HG02759 (cell line): Measurements from ENCODE around the gene WDR46.
A peak's percentile ranks its signal among the peaks of the same experiment; 100 is the strongest.

Experiments used
- ATAC-seq: cut with Tn5 transposase; IDR thresholded peaks from one replicate; pipeline ENCODE4 v1.9.1; 2021; ENCODE audit warnings: mild to moderate bottlenecking, moderate library complexity; ENCODE audit not compliant: unreplicated experiment

The WDR46 gene

GRCh38 chr6:33288921-33289783 lies at the start of gene WDR46, which contains the start of gene PFDN6:
WDR46 (minus strand) TSS chr6:33289239; CDS start chr6:33289170, 69 bp downstream.
PFDN6 (plus strand) TSS chr6:33289601; CDS start chr6:33289857, 256 bp downstream.
- ATAC-seq = peak; percentile 86

GRCh38 chr6:33336495-33336894 lies 47.5 kb upstream of the WDR46 start:
- no peak for ATAC-seq

- ATAC-seq = no peak
Observed at GRCh38 chr6:33335916-33336315, 46.9 kb upstream of the WDR46 start.

GRCh38 chr6:33333666-33334065 lies 44.6 kb upstream of the WDR46 start:
- no peak for ATAC-seq

GRCh38 chr6:33330736-33331135 lies 41.7 kb upstream of the WDR46 start:
- ATAC-seq = no peak

GRCh38 chr6:33329058-33329457 lies 40.0 kb upstream of the WDR46 start:
- no peak for ATAC-seq

GRCh38 chr6:33324125-33324524 lies 35.1 kb upstream of the WDR46 start:
- ATAC-seq = no peak

- no peak for ATAC-seq
Observed at GRCh38 chr6:33323623-33323948, 34.5 kb upstream of the WDR46 start.

- ATAC-seq = no peak
Observed at GRCh38 chr6:33321227-33321626, 32.2 kb upstream of the WDR46 start.

GRCh38 chr6:33320315-33321181 lies 31.5 kb upstream of the WDR46 start:
- ATAC-seq = no peak

- ATAC-seq = no peak
Observed at GRCh38 chr6:33319939-33320314, 30.9 kb upstream of the WDR46 start.

GRCh38 chr6:33318426-33319073 lies 29.5 kb upstream of the WDR46 start:
- ATAC-seq = no peak

GRCh38 chr6:33317669-33318425 lies 28.8 kb upstream of the WDR46 start, which contains the start of gene ZBTB22:
ZBTB22 (minus strand) TSS chr6:33317744; CDS start chr6:33316916, 828 bp downstream.
- peak; percentile 55 for ATAC-seq

GRCh38 chr6:33317419-33317668 lies 28.3 kb upstream of the WDR46 start:
- no peak for ATAC-seq

- no peak for ATAC-seq
Observed at GRCh38 chr6:33316603-33317418, 27.8 kb upstream of the WDR46 start.

- ATAC-seq = no peak
Observed at GRCh38 chr6:33315793-33316602, 27.0 kb upstream of the WDR46 start.

- ATAC-seq = no peak
Observed at GRCh38 chr6:33314943-33315792, 26.1 kb upstream of the WDR46 start.

GRCh38 chr6:33314515-33314942 lies 25.5 kb upstream of the WDR46 start:
- no peak for ATAC-seq
